Neural cell (in vitro differentiated cells): ENCODE data around the gene CHCHD5.

ENCODE experiments used
- EP300 ChIP-seq: fragments of 450-650 bp; conservative IDR thresholded peaks from 2 replicates; pipeline ENCODE4 v1.6.1; 2014; ENCODE audit warnings: antibody characterized with exemption, mild to moderate bottlenecking, moderate library complexity; ENCODE audit not compliant: poor library complexity, severe bottlenecking
- EZH2 ChIP-seq: fragments of 200-600, 300-800 bp; shearing (Covaris generic), sonication (generic); IDR thresholded peaks from 2 replicates; pipeline ENCODE4 v1.6.1; 2014; ENCODE audit warnings: antibody characterized with exemption, low read length, borderline replicate concordance, mild to moderate bottlenecking; ENCODE audit not compliant: insufficient read depth, poor library complexity, severe bottlenecking
- MXI1 ChIP-seq: fragments of 450-650 bp; conservative IDR thresholded peaks from 2 replicates; pipeline ENCODE4 v1.6.1; 2014; ENCODE audit warnings: antibody characterized with exemption, mild to moderate bottlenecking; ENCODE audit not compliant: poor library complexity, severe bottlenecking
- POLR2AphosphoS5 ChIP-seq: IDR thresholded peaks from 2 replicates; pipeline ENCODE4 v1.6.1; 2012
- RAD21 ChIP-seq: fragments of 450-650 bp; conservative IDR thresholded peaks from 2 replicates; pipeline ENCODE4 v1.6.1; 2014; ENCODE audit warnings: antibody characterized with exemption, mild to moderate bottlenecking, moderate library complexity
- SMC3 ChIP-seq: fragments of 450-650 bp; conservative IDR thresholded peaks from 2 replicates; pipeline ENCODE4 v1.6.1; 2014; ENCODE audit warnings: antibody characterized with exemption, mild to moderate bottlenecking, moderate library complexity; ENCODE audit not compliant: poor library complexity
- TAF1 ChIP-seq: IDR thresholded peaks from 2 replicates; pipeline ENCODE4 v1.6.1; 2012; ENCODE audit warnings: low read depth
- TF ChIP-seq, protein P1 (sequence below): fragments of 450-650 bp; IDR thresholded peaks from 2 replicates; pipeline ENCODE4 v1.5.1; 2014; ENCODE audit warnings: antibody characterized with exemption, mild to moderate bottlenecking, moderate library complexity; ENCODE audit not compliant: poor library complexity, severe bottlenecking

DNA sequence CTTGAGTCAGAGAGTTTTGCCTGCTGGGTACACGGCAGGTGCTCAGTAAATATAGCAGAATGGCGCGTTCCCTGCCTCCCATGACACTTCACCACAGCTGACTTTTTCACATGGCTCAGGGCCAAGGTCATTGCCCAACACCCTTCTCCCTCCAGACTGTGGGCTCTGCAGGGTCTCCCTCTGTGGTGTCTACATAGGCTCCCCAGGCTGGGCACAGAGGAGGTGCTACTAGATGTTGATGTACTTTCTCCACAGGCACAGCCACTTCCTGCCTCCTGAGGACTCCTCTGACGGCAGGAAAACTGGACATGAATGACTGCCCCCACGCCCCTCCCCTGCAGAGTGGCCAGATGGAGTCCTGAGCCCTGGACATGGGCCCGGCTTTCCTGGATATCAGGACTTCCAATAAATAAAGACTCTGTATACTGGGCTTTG is 4.2 kb downstream of the CHCHD5 start:
- TF ChIP-seq, protein P1, sequence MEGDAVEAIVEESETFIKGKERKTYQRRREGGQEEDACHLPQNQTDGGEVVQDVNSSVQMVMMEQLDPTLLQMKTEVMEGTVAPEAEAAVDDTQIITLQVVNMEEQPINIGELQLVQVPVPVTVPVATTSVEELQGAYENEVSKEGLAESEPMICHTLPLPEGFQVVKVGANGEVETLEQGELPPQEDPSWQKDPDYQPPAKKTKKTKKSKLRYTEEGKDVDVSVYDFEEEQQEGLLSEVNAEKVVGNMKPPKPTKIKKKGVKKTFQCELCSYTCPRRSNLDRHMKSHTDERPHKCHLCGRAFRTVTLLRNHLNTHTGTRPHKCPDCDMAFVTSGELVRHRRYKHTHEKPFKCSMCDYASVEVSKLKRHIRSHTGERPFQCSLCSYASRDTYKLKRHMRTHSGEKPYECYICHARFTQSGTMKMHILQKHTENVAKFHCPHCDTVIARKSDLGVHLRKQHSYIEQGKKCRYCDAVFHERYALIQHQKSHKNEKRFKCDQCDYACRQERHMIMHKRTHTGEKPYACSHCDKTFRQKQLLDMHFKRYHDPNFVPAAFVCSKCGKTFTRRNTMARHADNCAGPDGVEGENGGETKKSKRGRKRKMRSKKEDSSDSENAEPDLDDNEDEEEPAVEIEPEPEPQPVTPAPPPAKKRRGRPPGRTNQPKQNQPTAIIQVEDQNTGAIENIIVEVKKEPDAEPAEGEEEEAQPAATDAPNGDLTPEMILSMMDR: no peak
- no peak for TF ChIP-seq EP300
- TF ChIP-seq EZH2: no peak
- no peak for TF ChIP-seq TAF1
- TF ChIP-seq RAD21: no peak
- no peak for TF ChIP-seq SMC3
- no peak for TF ChIP-seq MXI1
- TF ChIP-seq POLR2AphosphoS5: no peak
